ENCODE measurements around the gene RTEL1. TPM values are rescaled to one million over a fixed set of nuclear protein-coding genes. Genes with fewer than 3 reads are reported as not detected.

The RTEL1 gene
- total RNA-seq, 3 donors from 2014 or later (not counting 1 experiment from before 2014, with no cell fraction given): 36.3 to 52.0 (median 40.4) TPM

- no peaks in the 10 kb centered on the region for H3K9me3 ChIP-seq (ENCODE audit: control insufficient read depth, insufficient read depth, low read length)
- TF ChIP-seq CTCF (IDR thresholded peaks at IDR 0.05): no peak
- peaks cover 17% of the 10 kb centered on the region for H3K4me1 ChIP-seq (ENCODE audit: control insufficient read depth, insufficient read depth, low read length)
- H3K4me3 Mint-ChIP-seq: no peak overlapping the region
- H3K4me3 ChIP-seq (ENCODE audit: low read length): no peak overlapping the region
- WGBS (ENCODE audit: insufficient coverage): 91% methylated on average over 25 of the region's 25 CpGs
- H3K27ac ChIP-seq (ENCODE audit: low read length): no peak overlapping the region
- intact Hi-C loops (cut with micrococcal nuclease): loop anchor here (5.0 kb wide), 1 partner anchor 37 kb away; the partner anchor contains the start of genes ARFRP1 and ZGPAT
- no peaks in the 10 kb centered on the region for H3K27me3 ChIP-seq (ENCODE audit: control insufficient read depth, insufficient read depth, low read length)
- H3K27me3 Mint-ChIP-seq (ENCODE audit: low read depth in 2 of 2): no peaks in the 10 kb centered on the region
- H3K36me3 ChIP-seq (ENCODE audit: control insufficient read depth, insufficient read depth, low read length): peaks cover 11% of the 10 kb centered on the region
- no peaks in the 10 kb centered on the region for H3K9me3 Mint-ChIP-seq
- no peak overlapping the region for H3K27ac Mint-ChIP-seq
- H3K4me1 Mint-ChIP-seq: peaks cover 0 to 8% of the 10 kb centered on the region in 2 donors
- ATAC-seq: no peak
- H3K36me3 Mint-ChIP-seq: no peaks in the 10 kb centered on the region
- no peak for DNase-seq
Observed at GRCh38 chr20:63744574-63745423, 86.7 kb downstream of the RTEL1 start.

- H3K4me3 ChIP-seq (ENCODE audit: low read length): no peak overlapping the region
- TF ChIP-seq CTCF (IDR thresholded peaks at IDR 0.05): no peak
- DNase-seq (no peak), ATAC-seq (no peak)
- H3K27me3 ChIP-seq (ENCODE audit: control insufficient read depth, insufficient read depth, low read length): no peaks in the 10 kb centered on the region
- H3K27ac Mint-ChIP-seq: no peak overlapping the region
- no peaks in the 10 kb centered on the region for H3K27me3 Mint-ChIP-seq (ENCODE audit: low read depth in 2 of 2)
- H3K4me3 Mint-ChIP-seq: no peak overlapping the region
- intact Hi-C loops (cut with micrococcal nuclease): no loop called here
- no peak overlapping the region for H3K27ac ChIP-seq (ENCODE audit: low read length)
- no peaks in the 10 kb centered on the region for H3K9me3 Mint-ChIP-seq
- H3K36me3 ChIP-seq (ENCODE audit: control insufficient read depth, insufficient read depth, low read length): peaks cover 11% of the 10 kb centered on the region
- no peaks in the 10 kb centered on the region for H3K36me3 Mint-ChIP-seq
- no peaks in the 10 kb centered on the region for H3K9me3 ChIP-seq (ENCODE audit: control insufficient read depth, insufficient read depth, low read length)
- H3K4me1 Mint-ChIP-seq: peaks cover 0 to 8% of the 10 kb centered on the region in 2 donors
- peaks cover 22% of the 10 kb centered on the region for H3K4me1 ChIP-seq (ENCODE audit: control insufficient read depth, insufficient read depth, low read length)
- WGBS (ENCODE audit: insufficient coverage): 94% methylated on average over 15 of the region's 15 CpGs
Observed at GRCh38 chr20:63745424-63745805, 87.3 kb downstream of the RTEL1 start.

Other genes starting within 250 kb of the RTEL1 start
- not detected for gene KCNQ2, start 185.7 kb upstream of the RTEL1 start, total RNA-seq
- under 1 TPM; 0.14 to 0.86 (median 0.35) TPM for gene EEF1A2, start 159.2 kb upstream of the RTEL1 start, total RNA-seq
- 100 to 1,000 TPM in 2 of 3 donors, 10 to 100 TPM in 1; 95.5 to 197 (median 159) TPM for gene PPDPF, start 137.5 kb upstream of the RTEL1 start, total RNA-seq
- under 1 TPM in 2 of 3 donors, not detected in 1; 0.16 to 0.48 TPM for gene PTK6, start 120.9 kb upstream of the RTEL1 start, total RNA-seq
- under 1 TPM in 2 of 3 donors, not detected in 1; 0.16 to 0.23 TPM for gene SRMS, start 110.6 kb upstream of the RTEL1 start, total RNA-seq
- under 1 TPM; 0.19 to 0.75 (median 0.25) TPM for gene FNDC11, start 104.2 kb upstream of the RTEL1 start, total RNA-seq
- 10 to 100 TPM; 85.2 to 90.7 (median 89.4) TPM for gene HELZ2, start 84.1 kb upstream of the RTEL1 start, total RNA-seq
- 10 to 100 TPM; 11.7 to 15.1 (median 14.6) TPM for gene GMEB2, start 31.2 kb upstream of the RTEL1 start, total RNA-seq
- 10 to 100 TPM in 1 of 3 donors, 1 to 10 TPM in 2; 6.7 to 12.9 (median 8.3) TPM for gene STMN3, start 4.9 kb upstream of the RTEL1 start, total RNA-seq
- gene TNFRSF6B, start 38.3 kb downstream of the RTEL1 start, total RNA-seq: not detected
- gene ARFRP1, start 49.7 kb downstream of the RTEL1 start, total RNA-seq: 10 to 100 TPM; 43.9 to 55.8 (median 50.6) TPM
- 10 to 100 TPM; 39.3 to 47.7 (median 46.1) TPM for gene ZGPAT, start 49.7 kb downstream of the RTEL1 start, total RNA-seq
- 10 to 100 TPM; 86.5 to 94.4 (median 91.7) TPM for gene LIME1, start 78.4 kb downstream of the RTEL1 start, total RNA-seq
- gene SLC2A4RG, start 81.5 kb downstream of the RTEL1 start, total RNA-seq: 100 to 1,000 TPM in 1 of 3 donors, 10 to 100 TPM in 2; 90.4 to 100 (median 95.5) TPM
- 1 to 10 TPM; 1.1 TPM for gene ZBTB46, start 173.0 kb downstream of the RTEL1 start, total RNA-seq
- not detected for gene ABHD16B, start 203.2 kb downstream of the RTEL1 start, total RNA-seq
- 10 to 100 TPM; 36.8 to 47.2 (median 45.1) TPM for gene TPD52L2, start 207.0 kb downstream of the RTEL1 start, total RNA-seq
- gene DNAJC5, start 236.8 kb downstream of the RTEL1 start, total RNA-seq: 10 to 100 TPM; 27.5 to 45.1 (median 42.8) TPM

Data from natural killer cell (primary cell).